HEK293 (cell line): ENCODE measurements around the gene MAPKAPK3.

Experiments used
- CTCF ChIA-PET: fragments of 350-600 bp; formaldehyde crosslinking; extraction: SDS; loops from one replicate; lab custom pipeline; 2021; ENCODE audit warnings: antibody characterized with exemption; lab: Yijun Ruan, JAX
- POLR2A ChIA-PET: fragments of 300-600 bp; formaldehyde crosslinking; extraction: SDS; loops from one replicate; lab custom pipeline; 2020; ENCODE audit warnings: antibody characterized with exemption, inconsistent platforms; lab: Yijun Ruan, JAX
- H3K27ac ChIP-seq: fragments of 200-500 bp; sonication (Bioruptor generic); 2 replicates; pipeline ENCODE4 v1.5.1; 2014; ENCODE audit warnings: low read depth, low read length, control low read depth, inconsistent platforms; ENCODE audit errors: extremely low read depth
- H3K36me3 ChIP-seq, 2 experiments: fragments of 200-500 bp in 1 of 2; sonication (Bioruptor generic) in 1 of 2; 1 replicate in 1 of 2; 2 replicates in 1 of 2; pipeline ENCODE4 v1.5.1; 2014 to 2017; ENCODE audit warnings: inconsistent platforms in 2 of 2, low read length in 2 of 2; ENCODE audit not compliant: control insufficient read depth in 2 of 2, insufficient read depth in 1 of 2
- H3K4me1 ChIP-seq: fragments of 200-500 bp; sonication (Bioruptor generic); 2 replicates; pipeline ENCODE4 v1.5.1; 2014; ENCODE audit warnings: mild to moderate bottlenecking, low read length, inconsistent platforms; ENCODE audit not compliant: control insufficient read depth, insufficient read depth
- H3K4me3 ChIP-seq: 2 replicates; pipeline ENCODE4 v1.5.1; 2011; ENCODE audit warnings: low read depth, mild to moderate bottlenecking, control low read depth, low read length, moderate library complexity
- H3K9me3 ChIP-seq: fragments of 200-500 bp; sonication (Bioruptor generic); 2 replicates; pipeline ENCODE4 v1.5.1; 2014; ENCODE audit warnings: low read depth, low read length, inconsistent platforms; ENCODE audit not compliant: control insufficient read depth, insufficient read depth
- BCL11B ChIP-seq: fragments of 450-650 bp; formaldehyde crosslinking; IDR thresholded peaks from 2 replicates; pipeline ENCODE4 v1.5.1; 2016; ENCODE audit warnings: low read depth, missing biosample characterization, missing genetic modification characterization
- GLIS2 ChIP-seq: fragments of 450-650 bp; formaldehyde crosslinking; IDR thresholded peaks from 2 replicates; pipeline ENCODE4 v1.5.1; 2016; ENCODE audit warnings: missing biosample characterization, missing genetic modification characterization
- HOXC10 ChIP-seq: sonication (generic); formaldehyde crosslinking; IDR thresholded peaks from 2 replicates; pipeline ENCODE4 v1.8.1; 2023; ENCODE audit warnings: mild to moderate bottlenecking, missing genetic modification reagents
- KLF7 ChIP-seq: fragments of 450-650 bp; formaldehyde crosslinking; IDR thresholded peaks from 2 replicates; pipeline ENCODE4 v1.5.1; 2016; ENCODE audit warnings: missing biosample characterization, missing genetic modification characterization, borderline replicate concordance
- ZBTB8A ChIP-seq: fragments of 450-650 bp; formaldehyde crosslinking; IDR thresholded peaks from 2 replicates; pipeline ENCODE4 v1.5.1; 2016; ENCODE audit warnings: missing biosample characterization, missing genetic modification characterization
- ZFP3 ChIP-seq: fragments of 450-650 bp; formaldehyde crosslinking; IDR thresholded peaks from 2 replicates; pipeline ENCODE4 v1.5.1; 2016; ENCODE audit warnings: low read depth, missing biosample characterization, missing genetic modification characterization
- ZFP69B ChIP-seq: fragments of 450-650 bp; formaldehyde crosslinking; IDR thresholded peaks from 2 replicates; pipeline ENCODE4 v1.5.1; 2016; ENCODE audit warnings: missing biosample characterization, missing genetic modification characterization
- ZNF10 ChIP-seq: fragments of 450-650 bp; formaldehyde crosslinking; IDR thresholded peaks from 2 replicates; pipeline ENCODE4 v1.5.1; 2017; ENCODE audit warnings: missing biosample characterization, missing genetic modification characterization
- ZNF2 ChIP-seq: fragments of 450-650 bp; formaldehyde crosslinking; IDR thresholded peaks from 2 replicates; pipeline ENCODE4 v1.5.1; 2016; ENCODE audit warnings: missing biosample characterization, missing genetic modification characterization
- ZNF324 ChIP-seq: fragments of 450-650 bp; formaldehyde crosslinking; IDR thresholded peaks from 2 replicates; pipeline ENCODE4 v1.5.1; 2016; ENCODE audit warnings: missing biosample characterization, missing genetic modification characterization
- ZNF354C ChIP-seq: fragments of 450-650 bp; formaldehyde crosslinking; IDR thresholded peaks from 2 replicates; pipeline ENCODE4 v1.5.1; 2016; ENCODE audit warnings: missing biosample characterization, missing genetic modification characterization, low read depth, borderline replicate concordance
- ZNF596 ChIP-seq: fragments of 450-650 bp; IDR thresholded peaks from 2 replicates; pipeline ENCODE4 v1.5.0; 2018; ENCODE audit warnings: missing biosample characterization, mild to moderate bottlenecking, missing genetic modification characterization, moderate library complexity
- ZNF623 ChIP-seq: fragments of 450-650 bp; formaldehyde crosslinking; IDR thresholded peaks from 2 replicates; pipeline ENCODE4 v1.5.1; 2016; ENCODE audit warnings: missing biosample characterization, missing genetic modification characterization
- ZNF660 ChIP-seq: fragments of 450-650 bp; IDR thresholded peaks from 2 replicates; pipeline ENCODE4 v1.5.1; 2018; ENCODE audit warnings: missing biosample characterization, mild to moderate bottlenecking, missing genetic modification characterization
- ZNF785 ChIP-seq: fragments of 450-650 bp; formaldehyde crosslinking; IDR thresholded peaks from 2 replicates; pipeline ENCODE4 v1.5.1; 2016; ENCODE audit warnings: missing biosample characterization, missing genetic modification characterization
- ZNF843 ChIP-seq: fragments of 450-650 bp; formaldehyde crosslinking; IDR thresholded peaks from 2 replicates; pipeline ENCODE4 v1.5.1; 2016; ENCODE audit warnings: missing biosample characterization, missing genetic modification characterization
- TF ChIP-seq, protein P1 (sequence below): fragments of 450-650 bp; IDR thresholded peaks from 2 replicates; pipeline ENCODE4 v1.5.1; 2018; ENCODE audit warnings: missing biosample characterization, missing genetic modification characterization
- TF ChIP-seq, protein P2 (sequence below): sonication (generic); formaldehyde crosslinking; IDR thresholded peaks from 2 replicates; pipeline ENCODE4 v1.8.1; 2022; ENCODE audit warnings: mild to moderate bottlenecking, moderate library complexity, missing genetic modification reagents
- TF ChIP-seq, protein P3 (sequence below): fragments of 450-650 bp; formaldehyde crosslinking; IDR thresholded peaks from 2 replicates; pipeline ENCODE4 v1.5.1; 2016; ENCODE audit warnings: missing biosample characterization, missing genetic modification characterization
- TF ChIP-seq, protein P4 (sequence below): fragments of 450-650 bp; formaldehyde crosslinking; IDR thresholded peaks from 2 replicates; pipeline ENCODE4 v1.5.1; 2016; ENCODE audit warnings: missing biosample characterization, missing genetic modification characterization
- TF ChIP-seq, protein P5 (sequence below): fragments of 450-650 bp; formaldehyde crosslinking; IDR thresholded peaks from 2 replicates; pipeline ENCODE4 v1.5.1; 2016; ENCODE audit warnings: missing biosample characterization, missing genetic modification characterization
- TF ChIP-seq, protein P6 (sequence below): fragments of 450-650 bp; formaldehyde crosslinking; IDR thresholded peaks from 2 replicates; pipeline ENCODE4 v1.5.1; 2016; ENCODE audit warnings: missing biosample characterization, missing genetic modification characterization

Gene MAPKAPK3

DNA sequence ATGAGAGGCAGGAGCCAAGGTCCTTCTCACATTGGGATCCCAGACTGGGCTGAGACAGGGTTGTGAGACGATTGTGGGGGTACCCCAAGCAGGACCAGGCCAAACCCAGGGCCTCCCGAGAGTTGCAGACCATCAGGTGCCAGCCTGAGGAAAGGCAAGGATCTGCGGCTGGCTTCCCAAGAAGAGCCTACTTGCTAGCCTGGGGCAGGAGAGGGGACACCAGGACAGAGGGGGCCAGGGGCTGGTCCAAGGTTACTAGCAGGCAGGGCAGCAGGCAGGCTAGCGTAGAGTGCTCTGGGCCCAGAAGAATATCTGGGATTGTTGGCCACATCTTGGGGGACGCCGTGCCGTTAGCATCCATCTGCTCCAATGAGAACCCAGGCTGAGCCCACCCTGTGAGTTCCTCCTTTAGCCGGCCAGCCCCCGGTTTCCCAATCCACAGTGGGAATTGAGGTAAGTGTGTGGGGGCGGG, 5.9 kb upstream of the MAPKAPK3 start (continued):
- TF ChIP-seq, protein P1, sequence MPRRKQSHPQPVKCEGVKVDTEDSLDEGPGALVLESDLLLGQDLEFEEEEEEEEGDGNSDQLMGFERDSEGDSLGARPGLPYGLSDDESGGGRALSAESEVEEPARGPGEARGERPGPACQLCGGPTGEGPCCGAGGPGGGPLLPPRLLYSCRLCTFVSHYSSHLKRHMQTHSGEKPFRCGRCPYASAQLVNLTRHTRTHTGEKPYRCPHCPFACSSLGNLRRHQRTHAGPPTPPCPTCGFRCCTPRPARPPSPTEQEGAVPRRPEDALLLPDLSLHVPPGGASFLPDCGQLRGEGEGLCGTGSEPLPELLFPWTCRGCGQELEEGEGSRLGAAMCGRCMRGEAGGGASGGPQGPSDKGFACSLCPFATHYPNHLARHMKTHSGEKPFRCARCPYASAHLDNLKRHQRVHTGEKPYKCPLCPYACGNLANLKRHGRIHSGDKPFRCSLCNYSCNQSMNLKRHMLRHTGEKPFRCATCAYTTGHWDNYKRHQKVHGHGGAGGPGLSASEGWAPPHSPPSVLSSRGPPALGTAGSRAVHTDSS (tag by site-specific recombination), result no peak
- no peak for TF ChIP-seq HOXC10
- TF ChIP-seq ZNF2 (tag by site-specific recombination), result no peak
- TF ChIP-seq ZNF623, result no peak
- TF ChIP-seq, protein P2, sequence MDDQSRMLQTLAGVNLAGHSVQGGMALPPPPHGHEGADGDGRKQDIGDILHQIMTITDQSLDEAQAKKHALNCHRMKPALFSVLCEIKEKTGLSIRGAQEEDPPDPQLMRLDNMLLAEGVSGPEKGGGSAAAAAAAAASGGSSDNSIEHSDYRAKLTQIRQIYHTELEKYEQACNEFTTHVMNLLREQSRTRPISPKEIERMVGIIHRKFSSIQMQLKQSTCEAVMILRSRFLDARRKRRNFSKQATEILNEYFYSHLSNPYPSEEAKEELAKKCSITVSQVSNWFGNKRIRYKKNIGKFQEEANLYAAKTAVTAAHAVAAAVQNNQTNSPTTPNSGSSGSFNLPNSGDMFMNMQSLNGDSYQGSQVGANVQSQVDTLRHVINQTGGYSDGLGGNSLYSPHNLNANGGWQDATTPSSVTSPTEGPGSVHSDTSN (CRISPR knock-in tag), result no peak
- TF ChIP-seq BCL11B (tag by site-specific recombination), result no peak

DNA sequence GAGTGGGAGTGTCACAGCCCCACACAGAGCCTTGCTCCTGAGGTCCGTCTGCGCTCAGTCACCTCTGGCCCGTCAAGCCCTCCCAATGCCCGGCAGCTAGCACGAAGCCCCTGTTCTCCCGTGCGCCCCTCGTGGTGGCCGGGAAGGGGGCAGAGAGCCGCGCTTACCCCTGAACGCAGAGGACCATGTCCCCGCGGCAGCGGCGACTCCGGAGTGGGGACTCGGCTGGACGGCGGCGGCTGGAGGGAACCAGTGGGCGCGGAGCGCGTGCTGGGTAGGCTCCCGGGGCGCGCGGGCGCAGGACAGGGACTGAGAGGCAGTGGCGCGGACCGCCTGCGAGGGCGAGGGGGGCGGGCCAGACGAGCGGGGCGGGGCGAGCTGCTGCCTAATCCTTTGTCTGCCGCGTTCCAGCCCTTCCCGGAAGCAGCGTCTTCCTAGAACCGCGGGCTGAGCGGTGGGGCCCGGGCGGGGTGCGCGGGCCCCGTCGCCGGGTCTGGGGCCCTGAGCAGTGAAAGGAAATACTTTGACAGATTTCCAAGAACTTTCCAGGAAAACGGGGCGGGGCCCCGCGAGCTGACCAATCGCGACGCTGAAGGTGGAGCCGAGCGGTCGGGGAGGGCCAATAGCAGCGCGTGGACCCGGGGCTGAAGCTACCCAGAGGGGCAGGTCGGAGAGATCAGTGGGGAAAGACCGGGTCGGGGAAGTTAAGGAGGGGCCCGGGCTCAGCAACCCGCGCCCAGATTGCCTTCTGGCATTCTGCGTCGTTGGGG, 5.3 kb upstream of the MAPKAPK3 start, which contains the start of gene CISH:
Gene CISH (minus strand): TSS at position 311 of the 770 bp plus-strand sequence. CDS start 124 bp downstream, at position 187.
- H3K36me3 ChIP-seq, result peaks cover 0 to under 1% of the 10 kb centered on the region in 2 experiments; a peak in 1 of 3 replicates
- H3K4me3 ChIP-seq, result peak within 1 kb of the TSS; percentile 46
- ChIA-PET POLR2A (interaction anchor here (0.5 to 1.7 kb wide), 9 partner anchors 10 to 927 kb away, joined by 3 to 25 read pairs (median 4); partner anchors contain the start of genes HEMK1 and RAD54L2), CTCF (interaction anchor here (0.5 to 6.2 kb wide), 10 partner anchors 9 to 772 kb away, joined by 3 to 139 read pairs (median 4); partner anchors contain the start of gene HEMK1)
- H3K9me3 ChIP-seq, result no peaks in the 10 kb centered on the region
- 0 out of 2 replicates have a peak, but pooled peaks cover 2% of the 10 kb centered on the region for H3K4me1 ChIP-seq
- H3K27ac ChIP-seq, result peak within 1 kb of the TSS; percentile 67; the same call in 1 of the 2 replicates
- TF ChIP-seq KLF7 (tag by site-specific recombination), result no peak
- peak; percentile 15; the same call in 1 of the 2 replicates for TF ChIP-seq ZNF843 (tag by site-specific recombination)
- TF ChIP-seq ZNF596 (tag by site-specific recombination), result no peak
- TF ChIP-seq, protein P3, sequence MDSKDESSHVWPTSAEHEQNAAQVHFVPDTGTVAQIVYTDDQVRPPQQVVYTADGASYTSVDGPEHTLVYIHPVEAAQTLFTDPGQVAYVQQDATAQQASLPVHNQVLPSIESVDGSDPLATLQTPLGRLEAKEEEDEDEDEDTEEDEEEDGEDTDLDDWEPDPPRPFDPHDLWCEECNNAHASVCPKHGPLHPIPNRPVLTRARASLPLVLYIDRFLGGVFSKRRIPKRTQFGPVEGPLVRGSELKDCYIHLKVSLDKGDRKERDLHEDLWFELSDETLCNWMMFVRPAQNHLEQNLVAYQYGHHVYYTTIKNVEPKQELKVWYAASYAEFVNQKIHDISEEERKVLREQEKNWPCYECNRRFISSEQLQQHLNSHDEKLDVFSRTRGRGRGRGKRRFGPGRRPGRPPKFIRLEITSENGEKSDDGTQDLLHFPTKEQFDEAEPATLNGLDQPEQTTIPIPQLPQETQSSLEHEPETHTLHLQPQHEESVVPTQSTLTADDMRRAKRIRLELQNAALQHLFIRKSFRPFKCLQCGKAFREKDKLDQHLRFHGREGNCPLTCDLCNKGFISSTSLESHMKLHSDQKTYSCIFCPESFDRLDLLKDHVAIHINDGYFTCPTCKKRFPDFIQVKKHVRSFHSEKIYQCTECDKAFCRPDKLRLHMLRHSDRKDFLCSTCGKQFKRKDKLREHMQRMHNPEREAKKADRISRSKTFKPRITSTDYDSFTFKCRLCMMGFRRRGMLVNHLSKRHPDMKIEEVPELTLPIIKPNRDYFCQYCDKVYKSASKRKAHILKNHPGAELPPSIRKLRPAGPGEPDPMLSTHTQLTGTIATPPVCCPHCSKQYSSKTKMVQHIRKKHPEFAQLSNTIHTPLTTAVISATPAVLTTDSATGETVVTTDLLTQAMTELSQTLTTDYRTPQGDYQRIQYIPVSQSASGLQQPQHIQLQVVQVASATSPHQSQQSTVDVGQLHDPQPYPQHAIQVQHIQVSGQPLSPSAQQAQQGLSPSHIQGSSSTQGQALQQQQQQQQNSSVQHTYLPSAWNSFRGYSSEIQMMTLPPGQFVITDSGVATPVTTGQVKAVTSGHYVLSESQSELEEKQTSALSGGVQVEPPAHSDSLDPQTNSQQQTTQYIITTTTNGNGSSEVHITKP (tag by site-specific recombination), result peak; percentile 61
- no peak for TF ChIP-seq ZNF354C (tag by site-specific recombination)
- peak; percentile 98 for TF ChIP-seq ZFP69B (tag by site-specific recombination)
- TF ChIP-seq, protein P4, sequence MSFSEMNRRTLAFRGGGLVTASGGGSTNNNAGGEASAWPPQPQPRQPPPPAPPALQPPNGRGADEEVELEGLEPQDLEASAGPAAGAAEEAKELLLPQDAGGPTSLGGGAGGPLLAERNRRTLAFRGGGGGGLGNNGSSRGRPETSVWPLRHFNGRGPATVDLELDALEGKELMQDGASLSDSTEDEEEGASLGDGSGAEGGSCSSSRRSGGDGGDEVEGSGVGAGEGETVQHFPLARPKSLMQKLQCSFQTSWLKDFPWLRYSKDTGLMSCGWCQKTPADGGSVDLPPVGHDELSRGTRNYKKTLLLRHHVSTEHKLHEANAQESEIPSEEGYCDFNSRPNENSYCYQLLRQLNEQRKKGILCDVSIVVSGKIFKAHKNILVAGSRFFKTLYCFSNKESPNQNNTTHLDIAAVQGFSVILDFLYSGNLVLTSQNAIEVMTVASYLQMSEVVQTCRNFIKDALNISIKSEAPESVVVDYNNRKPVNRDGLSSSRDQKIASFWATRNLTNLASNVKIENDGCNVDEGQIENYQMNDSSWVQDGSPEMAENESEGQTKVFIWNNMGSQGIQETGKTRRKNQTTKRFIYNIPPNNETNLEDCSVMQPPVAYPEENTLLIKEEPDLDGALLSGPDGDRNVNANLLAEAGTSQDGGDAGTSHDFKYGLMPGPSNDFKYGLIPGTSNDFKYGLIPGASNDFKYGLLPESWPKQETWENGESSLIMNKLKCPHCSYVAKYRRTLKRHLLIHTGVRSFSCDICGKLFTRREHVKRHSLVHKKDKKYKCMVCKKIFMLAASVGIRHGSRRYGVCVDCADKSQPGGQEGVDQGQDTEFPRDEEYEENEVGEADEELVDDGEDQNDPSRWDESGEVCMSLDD, result no peak; the same call in 1 of the 2 replicates
- TF ChIP-seq, protein P5, sequence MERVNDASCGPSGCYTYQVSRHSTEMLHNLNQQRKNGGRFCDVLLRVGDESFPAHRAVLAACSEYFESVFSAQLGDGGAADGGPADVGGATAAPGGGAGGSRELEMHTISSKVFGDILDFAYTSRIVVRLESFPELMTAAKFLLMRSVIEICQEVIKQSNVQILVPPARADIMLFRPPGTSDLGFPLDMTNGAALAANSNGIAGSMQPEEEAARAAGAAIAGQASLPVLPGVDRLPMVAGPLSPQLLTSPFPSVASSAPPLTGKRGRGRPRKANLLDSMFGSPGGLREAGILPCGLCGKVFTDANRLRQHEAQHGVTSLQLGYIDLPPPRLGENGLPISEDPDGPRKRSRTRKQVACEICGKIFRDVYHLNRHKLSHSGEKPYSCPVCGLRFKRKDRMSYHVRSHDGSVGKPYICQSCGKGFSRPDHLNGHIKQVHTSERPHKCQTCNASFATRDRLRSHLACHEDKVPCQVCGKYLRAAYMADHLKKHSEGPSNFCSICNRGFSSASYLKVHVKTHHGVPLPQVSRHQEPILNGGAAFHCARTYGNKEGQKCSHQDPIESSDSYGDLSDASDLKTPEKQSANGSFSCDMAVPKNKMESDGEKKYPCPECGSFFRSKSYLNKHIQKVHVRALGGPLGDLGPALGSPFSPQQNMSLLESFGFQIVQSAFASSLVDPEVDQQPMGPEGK (tag by site-specific recombination), result peak; percentile 83
- TF ChIP-seq, protein P6, sequence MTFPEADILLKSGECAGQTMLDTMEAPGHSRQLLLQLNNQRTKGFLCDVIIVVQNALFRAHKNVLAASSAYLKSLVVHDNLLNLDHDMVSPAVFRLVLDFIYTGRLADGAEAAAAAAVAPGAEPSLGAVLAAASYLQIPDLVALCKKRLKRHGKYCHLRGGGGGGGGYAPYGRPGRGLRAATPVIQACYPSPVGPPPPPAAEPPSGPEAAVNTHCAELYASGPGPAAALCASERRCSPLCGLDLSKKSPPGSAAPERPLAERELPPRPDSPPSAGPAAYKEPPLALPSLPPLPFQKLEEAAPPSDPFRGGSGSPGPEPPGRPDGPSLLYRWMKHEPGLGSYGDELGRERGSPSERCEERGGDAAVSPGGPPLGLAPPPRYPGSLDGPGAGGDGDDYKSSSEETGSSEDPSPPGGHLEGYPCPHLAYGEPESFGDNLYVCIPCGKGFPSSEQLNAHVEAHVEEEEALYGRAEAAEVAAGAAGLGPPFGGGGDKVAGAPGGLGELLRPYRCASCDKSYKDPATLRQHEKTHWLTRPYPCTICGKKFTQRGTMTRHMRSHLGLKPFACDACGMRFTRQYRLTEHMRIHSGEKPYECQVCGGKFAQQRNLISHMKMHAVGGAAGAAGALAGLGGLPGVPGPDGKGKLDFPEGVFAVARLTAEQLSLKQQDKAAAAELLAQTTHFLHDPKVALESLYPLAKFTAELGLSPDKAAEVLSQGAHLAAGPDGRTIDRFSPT (tag by site-specific recombination), result peak; percentile 26; the same call in 1 of the 2 replicates
- peak; percentile 84 for TF ChIP-seq GLIS2 (tag by site-specific recombination)
- no peak for TF ChIP-seq ZNF785 (tag by site-specific recombination)
- no peak for TF ChIP-seq ZNF324 (tag by site-specific recombination)
- no peak for TF ChIP-seq ZFP3 (tag by site-specific recombination)
- TF ChIP-seq ZBTB8A (tag by site-specific recombination), result peak; percentile 91
- peak; percentile 61; the same call in 1 of the 2 replicates for TF ChIP-seq ZNF10 (tag by site-specific recombination)
- no peak for TF ChIP-seq ZNF660 (tag by site-specific recombination)
